IPS DF 6.9 (cell line): ENCODE data around the gene PORCN.
A peak's percentile ranks its signal among the peaks of the same experiment; 100 is the strongest.

Source experiments
- DNase-seq: peaks from one replicate; pipeline ENCODE4 v3.0.0-alpha.2; 2013; ENCODE audit warnings: low read depth, low spot score
- H3K27ac ChIP-seq: one replicate; pipeline ENCODE4 v1.5.1; 2013; ENCODE audit warnings: low read length, control low read depth
- H3K27me3 ChIP-seq: 2 replicates; pipeline ENCODE4 v1.6.1; 2013; ENCODE audit warnings: mild to moderate bottlenecking, low read length; ENCODE audit not compliant: control insufficient read depth, insufficient read depth
- H3K36me3 ChIP-seq: 2 replicates; pipeline ENCODE4 v1.6.1; 2013; ENCODE audit warnings: low read length; ENCODE audit not compliant: control insufficient read depth, insufficient read depth
- H3K4me1 ChIP-seq: 2 replicates; pipeline ENCODE4 v1.6.1; 2013; ENCODE audit warnings: low read length; ENCODE audit not compliant: control insufficient read depth, insufficient read depth
- H3K4me3 ChIP-seq: 2 replicates; pipeline ENCODE4 v1.5.1; 2013; ENCODE audit warnings: mild to moderate bottlenecking, low read length
- H3K9me3 ChIP-seq: 2 replicates; pipeline ENCODE4 v1.6.1; 2013; ENCODE audit warnings: low read length, inconsistent platforms; ENCODE audit not compliant: control insufficient read depth, insufficient read depth
- WGBS: extraction: QIAGEN DNeasy Blood & Tissue Kit; methylation state at CpG from one replicate; pipeline ENCODE4 v1.1.7; 2013; ENCODE audit warnings: mixed read lengths, missing lambda C conversion rate; ENCODE audit not compliant: insufficient read length, insufficient coverage; 5-methylcytosine and 5-hydroxymethylcytosine counted together

The PORCN gene

GRCh38 chrX:48468693-48469691, 39.8 kb upstream of the PORCN start:
- Histone ChIP-seq H3K27me3 (no peaks in the 10 kb centered on the region), H3K4me3 (peak overlapping the region; percentile 45), H3K27ac (no peak overlapping the region), H3K4me1 (peaks cover 2% of the 10 kb centered on the region; the same call in 1 of the 2 replicates), H3K9me3 (no peaks in the 10 kb centered on the region), H3K36me3 (0 out of 2 replicates have a peak, but pooled peaks cover 4% of the 10 kb centered on the region)
- no CpG with 5 or more reads among the region's 23 CpGs for WGBS
- DNase-seq: no peak

GRCh38 chrX:48470110-48470832, 38.5 kb upstream of the PORCN start, which contains the start of gene SLC38A5:
Gene SLC38A5, minus strand, starts transcription at chrX:48470260. Its CDS starts 2,336 bp downstream, at chrX:48467924.
- no peak for DNase-seq
- no peak within 1 kb of the TSS for H3K27ac ChIP-seq
- peaks cover 2% of the 10 kb centered on the region for H3K4me1 ChIP-seq
- H3K27me3 ChIP-seq: no peaks in the 10 kb centered on the region
- WGBS: no CpG with 5 or more reads among the region's 18 CpGs
- H3K9me3 ChIP-seq: no peaks in the 10 kb centered on the region
- no peaks in the 10 kb centered on the region for H3K36me3 ChIP-seq
- H3K4me3 ChIP-seq: peak within 1 kb of the TSS; percentile 45; the same call in 1 of the 2 replicates

- Histone ChIP-seq H3K4me1 (peaks cover 2% of the 10 kb centered on the region), H3K36me3 (no peaks in the 10 kb centered on the region), H3K9me3 (no peaks in the 10 kb centered on the region), H3K27me3 (no peaks in the 10 kb centered on the region), H3K27ac (no peak overlapping the region), H3K4me3 (no peak overlapping the region)
- whole genome bisulfite sequencing: no CpG with 5 or more reads among the region's 9 CpGs
- DNase-seq: no peak
These were observed 38.0 kb upstream of the PORCN start for GRCh38 chrX:48470833-48471118.

- Histone ChIP-seq H3K4me3 (no peak overlapping the region), H3K4me1 (peaks cover 2% of the 10 kb centered on the region), H3K27ac (no peak overlapping the region), H3K27me3 (no peaks in the 10 kb centered on the region), H3K9me3 (no peaks in the 10 kb centered on the region), H3K36me3 (no peaks in the 10 kb centered on the region)
- no peak for DNase-seq
- WGBS: no CpG with 5 or more reads among the region's 8 CpGs
These were observed 37.3 kb upstream of the PORCN start for GRCh38 chrX:48471504-48471903.

- Histone ChIP-seq H3K27ac (no peak overlapping the region), H3K36me3 (no peaks in the 10 kb centered on the region), H3K9me3 (no peaks in the 10 kb centered on the region), H3K27me3 (no peaks in the 10 kb centered on the region), H3K4me1 (peaks cover 2% of the 10 kb centered on the region), H3K4me3 (no peak overlapping the region)
- WGBS: no CpG with 5 or more reads among the region's 9 CpGs
- DNase-seq: no peak
These were observed 36.6 kb upstream of the PORCN start for GRCh38 chrX:48472225-48472624.

GRCh38 chrX:48472851-48473703, 35.7 kb upstream of the PORCN start:
- WGBS: no CpG with 5 or more reads among the region's 12 CpGs
- Histone ChIP-seq H3K36me3 (no peaks in the 10 kb centered on the region), H3K27ac (no peak overlapping the region), H3K4me1 (peaks cover 2% of the 10 kb centered on the region), H3K9me3 (no peaks in the 10 kb centered on the region), H3K4me3 (no peak overlapping the region), H3K27me3 (no peaks in the 10 kb centered on the region)
- no peak for DNase-seq

GRCh38 chrX:48473704-48473990, 35.1 kb upstream of the PORCN start:
- Histone ChIP-seq H3K4me1 (peaks cover 2% of the 10 kb centered on the region), H3K27ac (no peak overlapping the region), H3K27me3 (no peaks in the 10 kb centered on the region), H3K9me3 (no peaks in the 10 kb centered on the region), H3K4me3 (no peak overlapping the region), H3K36me3 (no peaks in the 10 kb centered on the region)
- no peak for DNase-seq
- no CpG with 5 or more reads among the region's 9 CpGs for WGBS

- Histone ChIP-seq H3K9me3 (no peaks in the 10 kb centered on the region), H3K4me1 (peaks cover 2% of the 10 kb centered on the region), H3K4me3 (no peak overlapping the region), H3K36me3 (no peaks in the 10 kb centered on the region), H3K27ac (no peak overlapping the region), H3K27me3 (no peaks in the 10 kb centered on the region)
- WGBS: no CpG with 5 or more reads among the region's 10 CpGs
- DNase-seq: no peak
These were observed 34.7 kb upstream of the PORCN start for GRCh38 chrX:48474127-48474526.

GRCh38 chrX:48474581-48474980, 34.2 kb upstream of the PORCN start:
- H3K27me3 ChIP-seq: no peaks in the 10 kb centered on the region
- H3K9me3 ChIP-seq: no peaks in the 10 kb centered on the region
- no peaks in the 10 kb centered on the region for H3K36me3 ChIP-seq
- H3K27ac ChIP-seq: no peak overlapping the region
- WGBS: no CpG with 5 or more reads among the region's 6 CpGs
- peaks cover 2% of the 10 kb centered on the region for H3K4me1 ChIP-seq
- H3K4me3 ChIP-seq: no peak overlapping the region
- DNase-seq: no peak

- WGBS: no CpG with 5 or more reads among the region's 5 CpGs
- Histone ChIP-seq H3K4me3 (peak overlapping the region; percentile 83; the same call in 1 of the 2 replicates), H3K9me3 (no peaks in the 10 kb centered on the region), H3K27me3 (no peaks in the 10 kb centered on the region), H3K36me3 (no peaks in the 10 kb centered on the region), H3K27ac (no peak overlapping the region), H3K4me1 (peaks cover 2% of the 10 kb centered on the region)
- DNase-seq: no peak
These were observed 33.5 kb upstream of the PORCN start for GRCh38 chrX:48475296-48475695.
